ENCODE results near the gene ANGPTL7. TPM values are rescaled to one million over a fixed set of nuclear protein-coding genes. Genes with fewer than 3 reads are reported as not detected.

Gene ANGPTL7, protein sequence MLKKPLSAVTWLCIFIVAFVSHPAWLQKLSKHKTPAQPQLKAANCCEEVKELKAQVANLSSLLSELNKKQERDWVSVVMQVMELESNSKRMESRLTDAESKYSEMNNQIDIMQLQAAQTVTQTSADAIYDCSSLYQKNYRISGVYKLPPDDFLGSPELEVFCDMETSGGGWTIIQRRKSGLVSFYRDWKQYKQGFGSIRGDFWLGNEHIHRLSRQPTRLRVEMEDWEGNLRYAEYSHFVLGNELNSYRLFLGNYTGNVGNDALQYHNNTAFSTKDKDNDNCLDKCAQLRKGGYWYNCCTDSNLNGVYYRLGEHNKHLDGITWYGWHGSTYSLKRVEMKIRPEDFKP
- total RNA-seq: 1 to 10 TPM; 3.6 to 4.9 TPM

DNA sequence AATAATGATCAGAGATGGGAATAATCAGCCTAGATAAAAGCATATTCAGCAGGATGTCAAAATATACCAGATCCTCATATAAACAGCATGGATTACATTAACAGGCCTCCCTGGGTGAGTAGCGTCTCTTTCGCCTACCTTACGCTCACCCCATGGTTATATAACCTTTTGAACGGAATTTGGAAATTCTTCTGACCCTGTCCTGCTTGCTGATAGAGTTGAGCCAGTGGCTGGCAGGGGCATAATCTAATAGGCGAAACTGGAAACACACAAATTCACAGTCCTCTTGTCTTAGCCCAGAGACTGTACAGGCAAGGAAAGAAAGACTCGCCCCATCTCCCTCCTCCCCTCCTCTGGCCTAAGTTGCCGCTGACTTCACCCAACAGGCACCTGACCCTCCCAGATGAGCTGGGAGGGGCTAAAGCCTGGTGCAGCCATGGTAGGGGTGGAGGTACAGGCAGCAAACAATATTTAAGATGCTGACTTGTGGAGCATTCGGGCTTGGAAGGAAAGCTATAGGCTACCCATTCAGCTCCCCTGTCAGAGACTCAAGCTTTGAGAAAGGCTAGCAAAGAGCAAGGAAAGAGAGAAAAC lies at the start of gene ANGPTL7:
TSS of gene ANGPTL7 (plus strand) at position 498 of the 594 bp plus-strand sequence. CDS start 225 bp downstream, outside the sequence.
- no peak for TF ChIP-seq POLR2A (IDR thresholded peaks at IDR 0.05)
- TF ChIP-seq, protein P1, sequence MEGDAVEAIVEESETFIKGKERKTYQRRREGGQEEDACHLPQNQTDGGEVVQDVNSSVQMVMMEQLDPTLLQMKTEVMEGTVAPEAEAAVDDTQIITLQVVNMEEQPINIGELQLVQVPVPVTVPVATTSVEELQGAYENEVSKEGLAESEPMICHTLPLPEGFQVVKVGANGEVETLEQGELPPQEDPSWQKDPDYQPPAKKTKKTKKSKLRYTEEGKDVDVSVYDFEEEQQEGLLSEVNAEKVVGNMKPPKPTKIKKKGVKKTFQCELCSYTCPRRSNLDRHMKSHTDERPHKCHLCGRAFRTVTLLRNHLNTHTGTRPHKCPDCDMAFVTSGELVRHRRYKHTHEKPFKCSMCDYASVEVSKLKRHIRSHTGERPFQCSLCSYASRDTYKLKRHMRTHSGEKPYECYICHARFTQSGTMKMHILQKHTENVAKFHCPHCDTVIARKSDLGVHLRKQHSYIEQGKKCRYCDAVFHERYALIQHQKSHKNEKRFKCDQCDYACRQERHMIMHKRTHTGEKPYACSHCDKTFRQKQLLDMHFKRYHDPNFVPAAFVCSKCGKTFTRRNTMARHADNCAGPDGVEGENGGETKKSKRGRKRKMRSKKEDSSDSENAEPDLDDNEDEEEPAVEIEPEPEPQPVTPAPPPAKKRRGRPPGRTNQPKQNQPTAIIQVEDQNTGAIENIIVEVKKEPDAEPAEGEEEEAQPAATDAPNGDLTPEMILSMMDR (IDR thresholded peaks at IDR 0.05): no peak
- Histone ChIP-seq H3K27ac (no peak within 1 kb of the TSS), H3K9me3 (no peaks in the 10 kb centered on the region), H3K36me3 (replicated peaks in 1 of 2; ENCODE audit: insufficient read depth in 1 of 2, low read depth in 2 of 2) (peaks cover 0 to 2% of the 10 kb centered on the region in 2 donors), H3K4me3 (no peak within 1 kb of the TSS), H3K4me1 (no peaks in the 10 kb centered on the region), H3K27me3 (no peaks in the 10 kb centered on the region)
- ATAC-seq: no peak
- intact Hi-C loops (cut with DNase I): no loop called here
- DNase-seq: no peak
- WGBS, 2 donors: 92 to 93% methylated on average over 8 of the region's 8 CpGs

DNA sequence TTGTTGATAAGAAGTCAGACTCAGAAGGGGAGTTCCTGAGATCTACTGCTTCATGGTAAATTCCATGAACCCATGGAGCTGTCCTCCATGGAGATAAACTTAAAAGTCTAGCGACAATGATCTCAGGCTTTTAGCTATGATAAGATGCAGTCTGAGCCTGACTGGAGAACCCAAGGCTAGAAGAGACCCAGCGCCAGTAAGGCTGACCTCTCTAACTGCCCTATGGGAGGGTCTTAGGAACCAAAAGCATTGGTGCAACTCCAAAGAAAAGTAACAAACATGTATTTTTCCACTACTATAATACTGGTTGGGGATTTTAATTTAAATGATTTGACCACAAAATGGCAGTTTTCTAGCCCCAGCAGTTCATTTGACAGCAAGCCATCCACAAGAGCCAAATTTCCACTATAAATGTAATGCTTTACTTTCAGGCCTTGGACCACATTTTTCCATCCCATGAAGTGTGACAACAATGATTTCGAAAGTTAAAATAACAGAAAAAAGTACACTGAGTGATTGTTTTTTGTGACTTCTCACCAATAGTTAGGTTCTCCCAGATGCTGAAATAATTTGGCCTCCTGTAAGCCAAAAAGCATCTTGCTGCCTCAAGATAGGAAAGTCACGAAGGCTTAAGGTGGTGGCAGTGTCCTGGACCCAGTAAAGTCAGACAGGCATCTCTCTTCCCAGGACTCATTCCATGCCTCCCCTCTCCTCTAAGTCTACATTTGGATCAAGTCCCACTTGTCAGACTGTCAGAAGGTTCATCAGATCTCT lies 46.4 kb upstream of the ANGPTL7 start:
- 85 to 96% methylated on average over 4 of the region's 4 CpGs for WGBS, 2 donors
- no peak overlapping the region for H3K27ac ChIP-seq
- H3K36me3 ChIP-seq (replicated peaks in 1 of 2; ENCODE audit: insufficient read depth in 1 of 2, low read depth in 2 of 2): peaks cover 0 to 22% of the 10 kb centered on the region in 2 donors

DNA sequence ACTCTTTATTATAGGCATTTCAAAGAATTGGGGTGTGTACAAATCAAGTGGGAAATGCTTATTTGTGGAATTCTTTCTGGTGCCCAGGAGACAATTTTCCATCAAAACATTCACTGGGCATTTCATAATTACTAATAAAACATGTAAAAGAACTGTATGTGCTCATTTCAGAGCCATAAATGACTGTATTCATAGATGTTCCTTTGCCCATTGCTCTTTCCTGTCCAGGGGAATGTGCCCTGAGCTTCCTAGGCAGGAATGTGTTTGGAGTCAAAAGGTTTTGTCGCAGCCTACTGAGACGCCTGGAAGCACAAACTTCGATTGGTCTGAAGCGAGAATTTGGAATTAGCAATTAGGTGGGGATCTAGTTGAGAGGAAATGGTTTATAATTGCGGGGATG lies 45.8 kb upstream of the ANGPTL7 start:
- no peak for TF ChIP-seq POLR2A (IDR thresholded peaks at IDR 0.05)
- TF ChIP-seq, protein P1 (IDR thresholded peaks at IDR 0.05): no peak
- no peak overlapping the region for H3K4me3 ChIP-seq
- intact Hi-C loops (cut with DNase I): no loop called here
- no peaks in the 10 kb centered on the region for H3K4me1 ChIP-seq
- H3K27me3 ChIP-seq: no peaks in the 10 kb centered on the region
- H3K36me3 ChIP-seq (replicated peaks in 1 of 2; ENCODE audit: insufficient read depth in 1 of 2, low read depth in 2 of 2): peaks cover 0 to 22% of the 10 kb centered on the region in 2 donors
- ATAC-seq (no peak), DNase-seq (no peak)
- H3K9me3 ChIP-seq: no peaks in the 10 kb centered on the region
- WGBS, 2 donors: 96% methylated on average over 5 of the region's 5 CpGs
- H3K27ac ChIP-seq: no peak overlapping the region

More for the DNA sequence above, 46.4 kb upstream of the ANGPTL7 start:
- ATAC-seq (no peak), DNase-seq (no peak)
- TF ChIP-seq, protein P1 (IDR thresholded peaks at IDR 0.05): no peak
- no peak for TF ChIP-seq POLR2A (IDR thresholded peaks at IDR 0.05)
- Histone ChIP-seq H3K9me3 (no peaks in the 10 kb centered on the region), H3K27me3 (no peaks in the 10 kb centered on the region), H3K4me3 (no peak overlapping the region), H3K4me1 (no peaks in the 10 kb centered on the region)
- intact Hi-C loops (cut with DNase I): no loop called here

DNA sequence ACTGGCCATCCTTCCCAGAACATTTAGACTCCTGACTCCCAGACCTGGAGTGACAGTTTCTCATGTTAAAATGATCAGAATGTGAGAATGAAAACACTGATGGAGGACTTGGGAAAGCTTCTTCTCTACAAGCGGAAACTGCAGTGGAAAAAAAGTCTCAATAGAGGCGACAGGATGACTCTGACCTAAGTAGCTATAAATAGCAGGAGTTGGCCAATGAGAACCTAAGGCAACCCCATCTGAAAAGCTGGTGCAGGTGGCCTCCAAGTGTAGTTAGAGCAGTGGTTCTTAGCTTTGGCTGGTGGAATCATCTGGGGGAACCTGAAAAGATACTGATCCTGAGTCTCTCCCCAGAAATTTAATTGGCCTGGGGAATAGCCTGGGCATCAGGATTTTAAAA lies 45.2 kb upstream of the ANGPTL7 start:
- no peaks in the 10 kb centered on the region for H3K4me1 ChIP-seq
- no peaks in the 10 kb centered on the region for H3K27me3 ChIP-seq
- ATAC-seq: no peak
- intact Hi-C loops (cut with DNase I): no loop called here
- TF ChIP-seq, protein P1 (IDR thresholded peaks at IDR 0.05): no peak
- no peak for TF ChIP-seq POLR2A (IDR thresholded peaks at IDR 0.05)
- no peak overlapping the region for H3K4me3 ChIP-seq
- H3K9me3 ChIP-seq: no peaks in the 10 kb centered on the region
- DNase-seq: no peak
- 79 to 83% methylated on average over 2 of the region's 2 CpGs for WGBS, 2 donors
- H3K36me3 ChIP-seq (replicated peaks in 1 of 2; ENCODE audit: insufficient read depth in 1 of 2, low read depth in 2 of 2): peaks cover 0 to 22% of the 10 kb centered on the region in 2 donors
- no peak overlapping the region for H3K27ac ChIP-seq
